ENCODE measurements around the gene SIX1. TPM values are rescaled to one million over a fixed set of nuclear protein-coding genes. Genes with fewer than 3 reads are reported as not detected.

SIX1 gene
- total and polyA plus RNA-seq, 2 experiments from 2014 or later: 0.12 to 0.46 TPM

- no peak for DNase-seq (ENCODE audit: low read depth in 1 of 2, low spot score in 1 of 2)
- Histone ChIP-seq H3K36me3 (no peaks in the 10 kb centered on the region), H3K4me1 (ENCODE audit: low read depth) (no peaks in the 10 kb centered on the region), H3K27me3 (peaks cover 7% of the 10 kb centered on the region), H3K27ac (no peak overlapping the region), H3K9me3 (ENCODE audit: low read depth) (no peaks in the 10 kb centered on the region), H3K4me3 (no peak overlapping the region)
- no peak for TF ChIP-seq CTCF (IDR thresholded peaks at IDR 0.05; ENCODE audit: low read depth, low read length)
These were observed 27.9 kb downstream of the SIX1 start for GRCh38 chr14:60621386-60621785.

GRCh38 chr14:60618241-60618640, 31.0 kb downstream of the SIX1 start:
- no peaks in the 10 kb centered on the region for H3K4me1 ChIP-seq (ENCODE audit: low read depth)
- H3K4me3 ChIP-seq: no peak overlapping the region
- no peak for TF ChIP-seq CTCF (IDR thresholded peaks at IDR 0.05; ENCODE audit: low read depth, low read length)
- no peaks in the 10 kb centered on the region for H3K9me3 ChIP-seq (ENCODE audit: low read depth)
- no peak for DNase-seq (ENCODE audit: low read depth in 1 of 2, low spot score in 1 of 2)
- H3K36me3 ChIP-seq: no peaks in the 10 kb centered on the region
- peaks cover 3% of the 10 kb centered on the region for H3K27me3 ChIP-seq
- H3K27ac ChIP-seq: no peak overlapping the region

GRCh38 chr14:60616461-60616959, 32.8 kb downstream of the SIX1 start:
- DNase-seq (ENCODE audit: low read depth in 1 of 2, low spot score in 1 of 2): no peak
- no peak for TF ChIP-seq CTCF (IDR thresholded peaks at IDR 0.05; ENCODE audit: low read depth, low read length)
- Histone ChIP-seq H3K27ac (no peak overlapping the region), H3K9me3 (ENCODE audit: low read depth) (no peaks in the 10 kb centered on the region), H3K4me3 (no peak overlapping the region), H3K4me1 (ENCODE audit: low read depth) (no peaks in the 10 kb centered on the region), H3K27me3 (no peaks in the 10 kb centered on the region), H3K36me3 (no peaks in the 10 kb centered on the region)

- no peak for TF ChIP-seq CTCF (IDR thresholded peaks at IDR 0.05; ENCODE audit: low read depth, low read length)
- no peak overlapping the region for H3K4me3 ChIP-seq
These were observed 47.0 kb downstream of the SIX1 start for GRCh38 chr14:60602291-60602690.

GRCh38 chr14:60599727-60600126, 49.5 kb downstream of the SIX1 start:
- no peaks in the 10 kb centered on the region for H3K9me3 ChIP-seq (ENCODE audit: low read depth)
- H3K36me3 ChIP-seq: no peaks in the 10 kb centered on the region
- no peaks in the 10 kb centered on the region for H3K4me1 ChIP-seq (ENCODE audit: low read depth)
- H3K4me3 ChIP-seq: no peak overlapping the region
- no peaks in the 10 kb centered on the region for H3K27me3 ChIP-seq
- no peak for TF ChIP-seq CTCF (IDR thresholded peaks at IDR 0.05; ENCODE audit: low read depth, low read length)
- no peak overlapping the region for H3K27ac ChIP-seq
- DNase-seq (ENCODE audit: low read depth in 1 of 2, low spot score in 1 of 2): no peak

More at GRCh38 chr14:60602291-60602690, 47.0 kb downstream of the SIX1 start:
- Histone ChIP-seq H3K27ac (no peak overlapping the region), H3K27me3 (no peaks in the 10 kb centered on the region), H3K9me3 (ENCODE audit: low read depth) (no peaks in the 10 kb centered on the region), H3K36me3 (no peaks in the 10 kb centered on the region), H3K4me1 (ENCODE audit: low read depth) (no peaks in the 10 kb centered on the region)
- DNase-seq (ENCODE audit: low read depth in 1 of 2, low spot score in 1 of 2): no peak

- Histone ChIP-seq H3K27me3 (no peaks in the 10 kb centered on the region), H3K27ac (no peak overlapping the region), H3K4me3 (no peak overlapping the region), H3K36me3 (no peaks in the 10 kb centered on the region), H3K4me1 (ENCODE audit: low read depth) (no peaks in the 10 kb centered on the region), H3K9me3 (ENCODE audit: low read depth) (no peaks in the 10 kb centered on the region)
- no peak for TF ChIP-seq CTCF (IDR thresholded peaks at IDR 0.05; ENCODE audit: low read depth, low read length)
- no peak for DNase-seq (ENCODE audit: low read depth in 1 of 2, low spot score in 1 of 2)
These were observed 53.1 kb downstream of the SIX1 start for GRCh38 chr14:60596139-60596538.

All from cardiac muscle cell (in vitro differentiated cells and primary cell).